ENCODE data around the gene LAMA2. TPM values are rescaled to one million over a fixed set of nuclear protein-coding genes. Genes with fewer than 3 reads are reported as not detected.

Gene LAMA2
- total RNA-seq, 2 donors from 2014 or later, result 0.28 to 0.40 TPM

DNA sequence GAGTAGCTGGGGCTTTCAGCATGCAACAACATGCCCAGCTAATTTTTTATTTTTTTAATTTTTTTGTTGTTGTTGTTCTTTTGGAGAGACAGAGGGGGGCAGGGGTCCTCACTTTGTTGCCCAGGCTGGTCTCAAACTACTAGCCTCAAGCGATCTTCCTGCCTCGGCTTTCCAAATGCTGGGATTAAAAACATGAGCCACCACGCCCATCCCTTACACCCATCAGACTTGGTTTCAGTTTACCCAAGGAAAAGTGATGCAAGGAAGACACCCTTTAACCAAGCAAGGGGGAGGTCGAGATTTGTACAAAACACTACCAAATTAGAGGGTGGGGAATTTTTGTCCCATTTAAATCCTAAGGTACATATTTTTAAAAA, 616.9 kb downstream of the LAMA2 start:
- Mint-ChIP-seq H3K27ac (no peak overlapping the region), H3K36me3 (ENCODE audit: low read depth) (peaks cover 5% of the 10 kb centered on the region), H3K4me3 (no peak overlapping the region), H3K27me3 (no peaks in the 10 kb centered on the region), H3K4me1 (peaks cover 28% of the 10 kb centered on the region), H3K9me3 (no peaks in the 10 kb centered on the region)
- ATAC-seq (replicated peaks), result no peak

DNA sequence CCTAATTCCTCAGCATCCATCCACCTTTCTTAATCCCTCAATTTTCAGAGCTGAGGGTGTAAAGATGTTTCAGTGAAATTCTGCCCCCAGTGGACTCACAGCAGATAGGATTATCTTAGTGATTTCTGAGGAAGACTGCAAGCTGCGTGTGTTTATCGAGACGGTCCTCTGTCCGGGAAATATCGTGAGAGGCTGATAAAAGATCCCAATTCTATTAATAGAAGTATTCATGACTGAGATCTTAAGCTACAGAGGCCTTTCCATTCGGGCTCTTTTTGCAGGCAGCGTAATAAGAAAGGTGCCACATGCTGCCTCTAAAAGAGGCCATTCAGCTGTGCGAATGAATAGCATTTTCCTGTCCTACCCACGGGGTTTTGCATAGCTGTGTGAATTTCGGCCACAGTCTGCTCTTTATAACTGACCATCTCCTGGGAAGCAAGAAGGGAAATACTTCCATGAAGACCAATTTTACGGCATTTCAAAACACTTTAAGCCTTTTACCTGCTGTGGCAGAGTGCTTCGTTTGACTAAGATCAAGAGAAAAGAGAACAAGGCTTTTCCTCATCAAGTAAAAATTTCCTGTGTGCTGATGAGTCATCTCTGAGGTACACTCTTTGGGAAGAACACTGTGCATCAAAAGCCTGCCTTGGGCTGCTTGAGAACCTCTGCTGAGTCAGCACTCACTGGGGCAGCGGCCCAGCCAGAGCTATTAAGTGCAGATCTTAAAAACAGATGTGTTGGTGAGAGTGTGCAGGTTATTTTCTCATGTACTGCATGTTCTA, 618.2 kb downstream of the LAMA2 start:
- H3K4me3 Mint-ChIP-seq, result peak overlapping the region; percentile 48
- no peaks in the 10 kb centered on the region for H3K27me3 Mint-ChIP-seq
- no peaks in the 10 kb centered on the region for H3K9me3 Mint-ChIP-seq
- peaks cover 21% of the 10 kb centered on the region for H3K4me1 Mint-ChIP-seq
- peak; percentile 72 for ATAC-seq (replicated peaks)
- H3K27ac Mint-ChIP-seq, result peak overlapping the region; percentile 49
- H3K36me3 Mint-ChIP-seq (ENCODE audit: low read depth), result peaks cover 5% of the 10 kb centered on the region

DNA sequence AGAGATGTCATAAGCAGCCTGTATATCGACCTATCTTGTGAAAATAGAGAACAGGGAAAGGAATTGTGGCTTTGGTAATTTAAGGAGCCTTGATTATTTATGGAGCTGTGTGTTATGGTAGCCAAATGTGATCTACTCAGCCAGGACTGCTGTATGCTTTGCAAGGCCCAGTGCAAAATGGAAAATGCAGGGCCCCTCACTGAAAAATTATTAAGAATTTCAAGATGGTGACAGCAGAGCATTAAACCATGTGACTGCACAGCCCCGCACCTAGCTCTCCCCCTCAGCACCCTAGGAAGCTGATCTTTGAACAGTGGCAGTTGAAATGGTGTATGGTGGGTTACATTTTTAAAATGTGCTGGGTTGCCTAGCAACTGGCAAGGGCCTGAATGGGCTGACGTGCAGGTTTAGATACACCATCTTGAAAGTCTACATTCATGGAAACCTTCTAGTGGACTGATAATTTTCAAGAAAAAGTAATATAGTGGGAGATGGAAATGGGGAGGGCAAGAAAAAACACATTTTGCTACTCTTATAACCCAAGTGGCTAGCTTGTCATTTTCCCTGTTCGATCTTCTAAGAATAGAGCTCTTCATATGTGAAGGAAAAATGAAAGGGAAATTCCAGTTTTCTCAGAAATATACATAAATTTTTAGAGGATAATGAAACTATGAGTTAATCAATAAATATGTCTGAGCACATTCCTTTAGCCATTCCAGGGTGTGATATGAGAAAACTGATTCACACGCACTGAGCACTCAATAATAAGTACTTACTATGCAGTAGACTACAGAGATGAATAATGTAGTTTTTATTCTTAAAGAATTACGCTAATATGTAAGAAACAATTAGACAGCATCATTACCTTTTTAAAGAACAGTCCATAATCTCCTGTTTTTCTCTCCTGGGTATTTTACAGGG, 619.1 kb downstream of the LAMA2 start:
- H3K4me1 Mint-ChIP-seq, result peaks cover 21% of the 10 kb centered on the region
- no peaks in the 10 kb centered on the region for H3K27me3 Mint-ChIP-seq
- no peaks in the 10 kb centered on the region for H3K9me3 Mint-ChIP-seq
- no peak for ATAC-seq (replicated peaks)
- H3K27ac Mint-ChIP-seq, result peak overlapping the region; percentile 49
- peaks cover 5% of the 10 kb centered on the region for H3K36me3 Mint-ChIP-seq (ENCODE audit: low read depth)
- peak overlapping the region; percentile 48 for H3K4me3 Mint-ChIP-seq

DNA sequence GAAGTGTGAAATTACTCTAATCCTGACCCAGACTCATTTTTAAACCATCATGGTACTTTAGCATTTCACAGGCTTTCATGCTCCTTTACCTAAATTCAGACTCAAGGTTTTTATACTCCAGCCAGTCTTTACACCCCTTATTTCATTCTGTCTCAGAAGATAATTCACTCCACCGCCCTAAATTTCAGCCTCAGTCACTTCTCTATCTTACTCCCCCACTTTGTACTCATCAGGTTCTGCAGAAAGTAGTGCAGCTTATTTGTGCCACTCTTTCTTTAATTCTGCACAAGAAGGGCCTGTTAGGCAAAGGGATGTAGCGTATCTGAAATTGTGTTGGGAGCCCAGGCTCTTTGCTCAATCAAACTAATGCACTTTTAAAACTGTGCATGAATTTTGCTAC, 621.5 kb downstream of the LAMA2 start:
- Mint-ChIP-seq H3K27me3 (no peaks in the 10 kb centered on the region), H3K4me3 (no peak overlapping the region), H3K9me3 (no peaks in the 10 kb centered on the region), H3K36me3 (ENCODE audit: low read depth) (peaks cover 5% of the 10 kb centered on the region), H3K4me1 (peaks cover 10% of the 10 kb centered on the region), H3K27ac (no peak overlapping the region)
- ATAC-seq (replicated peaks), result no peak

DNA sequence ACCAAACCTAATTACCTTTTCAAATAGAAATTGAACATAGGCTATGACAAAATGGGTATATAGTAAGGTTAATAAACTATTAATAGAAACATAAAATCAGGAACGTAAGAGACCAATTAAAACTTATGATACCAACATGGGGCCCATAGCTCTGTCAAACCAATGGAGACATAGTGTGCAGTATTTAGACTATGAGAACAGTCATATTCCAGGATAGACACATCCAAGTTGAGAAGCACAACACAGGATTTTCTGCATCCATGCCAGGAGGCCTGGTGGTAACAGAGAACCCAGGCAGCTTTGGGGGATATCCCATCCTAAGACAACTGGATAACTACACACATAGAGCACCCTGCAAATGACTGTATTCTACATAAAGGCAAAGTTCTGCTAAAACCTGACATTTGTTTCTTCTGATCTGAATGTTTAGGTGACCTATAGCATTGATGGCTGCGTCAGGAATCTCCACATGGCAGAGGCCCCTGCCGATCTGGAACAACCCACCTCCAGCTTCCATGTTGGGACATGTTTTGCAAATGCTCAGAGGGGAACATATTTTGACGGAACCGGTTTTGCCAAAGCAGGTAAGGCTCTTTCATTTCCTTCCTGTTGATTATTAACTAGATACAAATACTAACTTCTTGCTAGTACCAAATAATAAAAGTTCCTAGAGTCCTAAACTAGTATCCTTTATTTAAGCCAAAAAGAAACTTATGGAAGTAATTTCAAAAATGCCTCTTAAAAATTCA, 624.3 kb downstream of the LAMA2 start:
- Mint-ChIP-seq H3K4me1 (no peaks in the 10 kb centered on the region), H3K36me3 (ENCODE audit: low read depth) (peaks cover 11% of the 10 kb centered on the region), H3K27ac (no peak overlapping the region), H3K4me3 (no peak overlapping the region), H3K9me3 (no peaks in the 10 kb centered on the region), H3K27me3 (no peaks in the 10 kb centered on the region)
- no peak for ATAC-seq (replicated peaks)

DNA sequence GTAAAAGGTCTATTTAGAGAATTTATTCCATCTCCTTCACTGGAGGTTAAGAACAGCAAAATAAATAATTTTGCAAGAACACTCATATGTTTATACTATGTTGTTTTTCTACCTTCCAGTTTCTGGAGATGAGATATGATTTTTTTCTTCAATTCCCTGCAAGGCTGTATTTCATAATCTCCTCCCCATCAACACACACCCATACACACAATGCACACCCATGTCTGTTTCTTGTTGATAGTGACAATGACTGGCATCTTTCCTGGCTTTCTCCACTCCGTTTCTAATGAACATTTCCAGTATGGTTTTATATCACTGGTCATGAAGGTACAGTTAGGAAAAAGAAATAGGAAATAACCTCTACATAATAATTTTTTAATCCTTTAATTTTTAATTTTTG, 624.9 kb downstream of the LAMA2 start:
- Mint-ChIP-seq H3K36me3 (ENCODE audit: low read depth) (peaks cover 15% of the 10 kb centered on the region), H3K27me3 (no peaks in the 10 kb centered on the region), H3K4me1 (no peaks in the 10 kb centered on the region), H3K9me3 (no peaks in the 10 kb centered on the region), H3K4me3 (no peak overlapping the region), H3K27ac (no peak overlapping the region)
- no peak for ATAC-seq (replicated peaks)

DNA sequence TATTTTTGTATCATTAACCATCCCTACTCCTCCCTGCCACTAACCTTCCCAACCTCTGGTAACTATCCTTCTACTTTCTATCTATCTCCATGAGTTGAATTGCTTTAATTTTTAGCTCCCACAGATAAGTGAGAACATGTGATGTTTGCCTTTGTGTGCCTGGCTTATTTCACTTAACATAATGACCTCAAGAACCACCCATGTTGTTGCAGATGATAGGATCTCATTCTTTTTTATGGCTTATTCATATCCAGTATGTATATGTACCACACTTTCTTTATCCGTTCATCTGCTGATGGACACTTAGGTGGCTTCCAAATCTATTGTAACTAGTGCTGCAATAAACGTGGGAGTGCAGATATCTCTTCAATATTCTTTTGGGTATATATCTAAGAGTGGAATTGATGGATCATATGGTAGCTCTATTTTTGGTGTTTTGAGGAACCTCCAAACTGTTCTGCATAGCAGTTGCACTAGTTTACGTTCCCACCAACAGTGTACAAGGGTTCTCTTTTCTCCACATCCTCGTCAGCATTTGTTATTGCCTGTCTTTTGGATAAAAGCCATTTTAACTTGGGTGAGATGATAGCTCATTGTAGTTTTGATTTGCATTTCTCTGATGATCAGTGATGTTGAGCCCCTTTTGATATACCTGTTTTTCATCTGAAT, 625.7 kb downstream of the LAMA2 start:
- no peaks in the 10 kb centered on the region for H3K27me3 Mint-ChIP-seq
- ATAC-seq (replicated peaks), result no peak

DNA sequence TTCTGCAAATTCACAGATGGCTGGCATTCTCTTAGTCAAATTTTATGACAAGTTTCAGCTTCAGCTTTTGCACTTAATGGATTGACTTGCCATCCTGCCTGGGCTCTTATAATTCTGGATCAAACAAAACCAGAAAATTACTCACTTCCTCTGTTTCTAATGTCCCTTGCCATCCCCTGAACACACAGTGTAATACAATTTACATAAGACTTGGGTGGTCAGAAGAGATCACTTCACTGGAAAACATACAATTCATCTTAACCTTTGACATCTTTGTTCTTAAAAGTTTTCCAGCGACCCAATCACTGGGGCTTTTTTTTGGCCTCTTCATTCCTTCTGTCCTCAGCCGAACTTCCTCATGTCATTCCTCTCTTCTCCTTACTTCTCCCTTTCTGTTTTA, 628.0 kb downstream of the LAMA2 start:
- no peaks in the 10 kb centered on the region for H3K4me1 Mint-ChIP-seq
- peaks cover 29% of the 10 kb centered on the region for H3K36me3 Mint-ChIP-seq (ENCODE audit: low read depth)
- no peak for ATAC-seq (replicated peaks)
- H3K4me3 Mint-ChIP-seq, result no peak overlapping the region
- no peak overlapping the region for H3K27ac Mint-ChIP-seq
- H3K27me3 Mint-ChIP-seq, result no peaks in the 10 kb centered on the region
- H3K9me3 Mint-ChIP-seq, result no peaks in the 10 kb centered on the region

More for the DNA sequence above, 625.7 kb downstream of the LAMA2 start:
- Mint-ChIP-seq H3K9me3 (no peaks in the 10 kb centered on the region), H3K27ac (no peak overlapping the region), H3K36me3 (ENCODE audit: low read depth) (peaks cover 18% of the 10 kb centered on the region), H3K4me1 (no peaks in the 10 kb centered on the region), H3K4me3 (no peak overlapping the region)

DNA sequence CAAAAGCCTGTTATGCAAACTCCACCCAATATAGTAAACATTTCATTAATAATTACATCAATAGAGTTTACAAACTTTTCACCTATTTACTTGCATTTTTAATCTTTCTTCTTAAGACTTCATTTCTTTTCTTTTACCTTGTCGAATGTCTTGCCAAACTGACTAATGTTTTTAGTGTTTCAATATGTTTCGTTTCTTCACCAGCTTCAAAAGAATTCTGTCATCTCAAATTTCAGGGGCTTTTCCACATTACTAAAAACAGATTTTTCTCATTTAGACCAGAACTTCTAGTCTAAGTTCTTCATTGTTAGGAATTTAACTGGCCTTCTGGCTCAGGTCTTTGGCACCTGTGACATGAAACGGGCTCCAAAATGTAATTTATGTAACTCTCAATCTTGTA, 630.5 kb downstream of the LAMA2 start:
- Mint-ChIP-seq H3K27ac (no peak overlapping the region), H3K9me3 (no peaks in the 10 kb centered on the region), H3K36me3 (ENCODE audit: low read depth) (peaks cover 29% of the 10 kb centered on the region), H3K27me3 (no peaks in the 10 kb centered on the region), H3K4me3 (no peak overlapping the region), H3K4me1 (no peaks in the 10 kb centered on the region)
- no peak for ATAC-seq (replicated peaks)

DNA sequence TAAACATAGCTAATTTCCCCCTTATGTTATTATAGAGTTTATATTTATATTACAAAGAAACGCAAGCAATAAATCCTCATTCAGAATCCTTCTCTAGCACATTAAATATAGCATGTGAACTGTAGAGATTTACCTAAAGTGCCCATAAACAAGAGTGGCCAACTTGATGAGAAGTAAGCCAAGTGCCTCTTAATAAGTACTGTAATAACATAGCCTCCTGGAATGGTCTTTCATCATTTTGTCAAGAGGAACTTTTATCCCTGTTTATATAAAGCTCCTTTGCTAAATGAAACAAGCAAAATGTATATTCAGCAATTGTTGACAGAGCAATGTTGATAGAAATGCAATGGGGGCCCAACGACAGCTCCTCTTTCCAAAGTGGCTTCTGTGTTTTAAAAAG, 632.1 kb downstream of the LAMA2 start:
- Mint-ChIP-seq H3K27ac (no peak overlapping the region), H3K4me3 (no peak overlapping the region), H3K27me3 (no peaks in the 10 kb centered on the region), H3K36me3 (ENCODE audit: low read depth) (peaks cover 29% of the 10 kb centered on the region), H3K4me1 (no peaks in the 10 kb centered on the region), H3K9me3 (no peaks in the 10 kb centered on the region)
- ATAC-seq (replicated peaks), result no peak

DNA sequence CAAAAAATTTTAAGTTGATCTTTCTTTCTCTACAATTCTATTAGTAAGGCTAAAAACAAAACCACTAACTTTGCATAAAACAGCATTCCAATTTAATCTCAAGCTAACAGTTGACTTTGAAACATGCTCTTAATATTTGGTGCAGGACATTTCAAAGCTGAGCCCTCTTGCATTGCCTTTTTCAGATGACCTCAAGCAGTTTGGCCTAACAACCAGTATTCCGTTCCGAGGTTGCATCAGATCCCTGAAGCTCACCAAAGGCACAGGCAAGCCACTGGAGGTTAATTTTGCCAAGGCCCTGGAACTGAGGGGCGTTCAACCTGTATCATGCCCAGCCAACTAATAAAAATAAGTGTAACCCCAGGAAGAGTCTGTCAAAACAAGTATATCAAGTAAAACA, 633.1 kb downstream of the LAMA2 start:
- Mint-ChIP-seq H3K36me3 (ENCODE audit: low read depth) (peaks cover 29% of the 10 kb centered on the region), H3K27me3 (no peaks in the 10 kb centered on the region), H3K4me1 (no peaks in the 10 kb centered on the region), H3K9me3 (no peaks in the 10 kb centered on the region), H3K27ac (no peak overlapping the region), H3K4me3 (no peak overlapping the region)
- no peak for ATAC-seq (replicated peaks)

DNA sequence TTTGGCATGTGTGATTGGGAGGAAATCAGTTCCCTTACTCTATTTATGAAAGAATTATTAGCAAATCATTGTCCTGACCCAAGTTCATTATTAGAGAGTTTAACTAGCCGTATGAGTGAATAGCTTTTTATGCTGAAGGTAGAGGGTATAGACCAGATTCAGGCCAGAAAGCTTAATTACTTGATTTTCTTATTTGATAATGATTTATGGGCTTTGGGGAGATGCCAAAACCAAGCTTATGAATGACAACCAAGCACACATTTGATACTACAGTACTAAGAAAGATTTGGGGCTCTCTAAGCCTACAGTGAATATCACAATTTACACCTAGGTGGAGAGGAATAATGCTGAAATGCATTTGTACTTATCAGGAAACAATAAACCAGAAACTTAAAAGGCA, 633.8 kb downstream of the LAMA2 start:
- ATAC-seq (replicated peaks), result no peak
- Mint-ChIP-seq H3K4me1 (no peaks in the 10 kb centered on the region), H3K4me3 (no peak overlapping the region), H3K36me3 (ENCODE audit: low read depth) (peaks cover 28% of the 10 kb centered on the region), H3K27ac (no peak overlapping the region), H3K27me3 (no peaks in the 10 kb centered on the region), H3K9me3 (no peaks in the 10 kb centered on the region)

DNA sequence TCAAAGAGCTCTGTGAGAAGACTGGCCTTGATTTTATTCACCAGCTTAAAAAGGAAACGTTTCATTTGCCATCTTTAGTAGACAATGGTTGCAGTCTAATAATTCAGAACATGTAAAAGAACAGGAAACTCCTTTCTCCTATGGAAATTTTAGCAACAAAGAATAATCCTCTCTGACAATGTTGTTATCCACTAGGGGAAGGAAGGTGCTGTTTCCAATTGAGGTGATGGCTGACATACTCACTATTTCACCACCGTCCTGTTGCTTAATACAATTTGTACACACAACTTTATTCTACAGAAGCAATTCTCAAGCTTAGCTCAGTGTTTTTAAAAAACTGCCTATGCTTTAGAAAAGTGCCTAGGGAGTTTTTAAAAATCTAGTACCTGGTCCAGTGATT, 634.4 kb downstream of the LAMA2 start:
- peaks cover 23% of the 10 kb centered on the region for H3K36me3 Mint-ChIP-seq (ENCODE audit: low read depth)
- H3K4me1 Mint-ChIP-seq, result no peaks in the 10 kb centered on the region
- H3K27ac Mint-ChIP-seq, result no peak overlapping the region
- ATAC-seq (replicated peaks), result no peak
- no peaks in the 10 kb centered on the region for H3K9me3 Mint-ChIP-seq
- H3K4me3 Mint-ChIP-seq, result no peak overlapping the region
- no peaks in the 10 kb centered on the region for H3K27me3 Mint-ChIP-seq

DNA sequence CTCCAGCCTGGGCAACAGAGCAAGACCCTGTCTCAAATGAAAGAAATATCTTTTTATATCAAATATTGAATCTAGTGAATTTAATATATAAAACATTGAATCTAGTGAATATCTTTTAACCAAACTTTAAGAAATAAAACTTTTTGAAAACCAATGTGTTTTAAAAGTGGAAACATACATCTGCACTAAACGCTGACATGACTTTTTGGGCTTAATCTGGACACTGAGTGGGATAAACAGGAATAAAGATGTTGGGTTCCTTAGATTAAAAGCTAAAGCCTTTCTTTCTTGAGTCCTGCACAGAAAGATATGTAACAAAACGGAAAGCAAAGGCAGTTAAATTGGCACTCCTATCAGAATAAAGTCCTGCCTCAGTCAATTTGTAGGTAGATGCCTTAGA, 636.8 kb downstream of the LAMA2 start:
- Mint-ChIP-seq H3K4me3 (no peak overlapping the region), H3K27ac (no peak overlapping the region), H3K4me1 (no peaks in the 10 kb centered on the region), H3K36me3 (ENCODE audit: low read depth) (no peaks in the 10 kb centered on the region), H3K9me3 (no peaks in the 10 kb centered on the region), H3K27me3 (no peaks in the 10 kb centered on the region)
- no peak for ATAC-seq (replicated peaks)
